Kidney epithelial cell (primary cell): Measurements from ENCODE around the gene STON2. TPM values are rescaled to one million over a fixed set of nuclear protein-coding genes. Genes with fewer than 3 reads are reported as not detected.

Experiments
- DNase-seq: peaks from one replicate; pipeline ENCODE4 v3.0.0-alpha.2; 2010; ENCODE audit warnings: low read depth
- H3K27me3 ChIP-seq: 2 replicates; pipeline ENCODE4 v1.6.0; 2011; ENCODE audit warnings: low read length; ENCODE audit not compliant: control insufficient read depth, insufficient read depth
- H3K36me3 ChIP-seq: 2 replicates; pipeline ENCODE4 v1.5.1; 2011; ENCODE audit warnings: low read length; ENCODE audit not compliant: control insufficient read depth, insufficient read depth
- H3K4me3 ChIP-seq: 2 replicates; pipeline ENCODE4 v1.5.1; 2011; ENCODE audit warnings: low read depth, mild to moderate bottlenecking, control low read depth, low read length
- CTCF ChIP-seq: IDR thresholded peaks from 2 replicates; pipeline ENCODE4 v1.5.1; 2011; ENCODE audit warnings: mild to moderate bottlenecking, moderate library complexity, low read length, control low read depth, inconsistent platforms; ENCODE audit not compliant: insufficient read depth, poor library complexity, severe bottlenecking
- total RNA-seq: library from RNA; depleted of rRNA; stranded (reverse); fragments of >200 nt; gene quantifications from 2 replicates; pipeline ENCODE4 v1.2.3, GENCODE V29; 2015

Gene STON2
- total RNA-seq, 1 donor from 2014 or later, result 17.9 TPM

- H3K4me3 ChIP-seq, result no peak overlapping the region
- H3K27me3 ChIP-seq, result no peaks in the 10 kb centered on the region
- no peaks in the 10 kb centered on the region for H3K36me3 ChIP-seq
- DNase-seq, result no peak
- TF ChIP-seq CTCF, result no peak
These were observed 49.6 kb downstream of the STON2 start for GRCh38 chr14:81350344-81351130.

GRCh38 chr14:81348061-81348460 lies 52.1 kb downstream of the STON2 start:
- Histone ChIP-seq H3K36me3 (no peaks in the 10 kb centered on the region), H3K27me3 (no peaks in the 10 kb centered on the region), H3K4me3 (no peak overlapping the region)
- no peak for TF ChIP-seq CTCF
- DNase-seq, result no peak

GRCh38 chr14:81345781-81346180 lies 54.3 kb downstream of the STON2 start:
- H3K27me3 ChIP-seq, result no peaks in the 10 kb centered on the region
- no peak overlapping the region for H3K4me3 ChIP-seq
- no peak for TF ChIP-seq CTCF
- no peaks in the 10 kb centered on the region for H3K36me3 ChIP-seq
- no peak for DNase-seq

- no peak for TF ChIP-seq CTCF
- no peaks in the 10 kb centered on the region for H3K36me3 ChIP-seq
- no peaks in the 10 kb centered on the region for H3K27me3 ChIP-seq
- H3K4me3 ChIP-seq, result no peak overlapping the region
- no peak for DNase-seq
These were observed 55.5 kb downstream of the STON2 start for GRCh38 chr14:81344481-81345160.

GRCh38 chr14:81343701-81344100 lies 56.4 kb downstream of the STON2 start:
- no peaks in the 10 kb centered on the region for H3K27me3 ChIP-seq
- DNase-seq, result no peak
- no peak for TF ChIP-seq CTCF

More at GRCh38 chr14:81343701-81344100, 56.4 kb downstream of the STON2 start:
- Histone ChIP-seq H3K36me3 (no peaks in the 10 kb centered on the region), H3K4me3 (no peak overlapping the region)
